MG63 (cell line): ENCODE results near the gene S100P. TPM values are rescaled to one million over a fixed set of nuclear protein-coding genes. Genes with fewer than 3 reads are reported as not detected.

ENCODE experiments used
- DNase-seq: peaks from one replicate; pipeline ENCODE4 v3.0.0-alpha.2; 2020
- H3K27me3 ChIP-seq: fragments of 250-450 bp; sonication (Bioruptor Pico); 2 replicates; pipeline ENCODE4 v1.5.1; 2020; ENCODE audit warnings: mild to moderate bottlenecking, moderate library complexity
- H3K36me3 ChIP-seq: fragments of 250-450 bp; sonication (Bioruptor Pico); 2 replicates; pipeline ENCODE4 v1.5.1; 2020; ENCODE audit warnings: mild to moderate bottlenecking, moderate library complexity
- H3K4me3 ChIP-seq: fragments of 250-450 bp; sonication (Bioruptor Pico); 2 replicates; pipeline ENCODE4 v1.5.1; 2020; ENCODE audit warnings: mild to moderate bottlenecking, moderate library complexity
- H3K9me3 ChIP-seq: fragments of 250-450 bp; sonication (Bioruptor Pico); 2 replicates; pipeline ENCODE4 v1.5.1; 2020; ENCODE audit warnings: mild to moderate bottlenecking, moderate library complexity
- total RNA-seq: library from RNA; depleted of rRNA; stranded (reverse); fragments of >200 nt; shearing (Covaris generic); gene quantifications from 2 replicates; pipeline ENCODE4 v1.2.3, GENCODE V29; 2014; ENCODE audit warnings: low replicate concordance

S100P gene
- total RNA-seq, 1 experiment from 2014 or later, result not detected

- Histone ChIP-seq H3K4me3 (no peak overlapping the region), H3K9me3 (no peaks in the 10 kb centered on the region), H3K36me3 (no peaks in the 10 kb centered on the region), H3K27me3 (no peaks in the 10 kb centered on the region)
- DNase-seq, result no peak
These were observed 33.6 kb downstream of the S100P start for GRCh38 chr4:6727081-6727942.

- Histone ChIP-seq H3K9me3 (no peaks in the 10 kb centered on the region), H3K4me3 (no peak overlapping the region), H3K36me3 (no peaks in the 10 kb centered on the region), H3K27me3 (no peaks in the 10 kb centered on the region)
- DNase-seq, result no peak
These were observed 34.2 kb downstream of the S100P start for GRCh38 chr4:6727943-6728250.

- no peak for DNase-seq
- Histone ChIP-seq H3K27me3 (no peaks in the 10 kb centered on the region), H3K36me3 (no peaks in the 10 kb centered on the region), H3K9me3 (no peaks in the 10 kb centered on the region), H3K4me3 (no peak overlapping the region)
These were observed 34.8 kb downstream of the S100P start for GRCh38 chr4:6728320-6729029.

- Histone ChIP-seq H3K36me3 (no peaks in the 10 kb centered on the region), H3K9me3 (no peaks in the 10 kb centered on the region), H3K4me3 (no peak overlapping the region), H3K27me3 (no peaks in the 10 kb centered on the region)
- no peak for DNase-seq
These were observed 37.1 kb downstream of the S100P start for GRCh38 chr4:6730603-6731317.

- no peak overlapping the region for H3K4me3 ChIP-seq
- no peaks in the 10 kb centered on the region for H3K9me3 ChIP-seq
These were observed 37.6 kb downstream of the S100P start for GRCh38 chr4:6731318-6731675.

GRCh38 chr4:6731780-6732179 lies 38.1 kb downstream of the S100P start:
- DNase-seq, result no peak
- Histone ChIP-seq H3K36me3 (no peaks in the 10 kb centered on the region), H3K9me3 (no peaks in the 10 kb centered on the region), H3K4me3 (no peak overlapping the region), H3K27me3 (no peaks in the 10 kb centered on the region)

More at GRCh38 chr4:6731318-6731675, 37.6 kb downstream of the S100P start:
- no peak for DNase-seq
- Histone ChIP-seq H3K36me3 (no peaks in the 10 kb centered on the region), H3K27me3 (no peaks in the 10 kb centered on the region)

- Histone ChIP-seq H3K4me3 (no peak overlapping the region), H3K27me3 (no peaks in the 10 kb centered on the region), H3K9me3 (no peaks in the 10 kb centered on the region), H3K36me3 (no peaks in the 10 kb centered on the region)
- peak; percentile 84 for DNase-seq
These were observed 39.0 kb downstream of the S100P start for GRCh38 chr4:6732441-6733357.

- H3K9me3 ChIP-seq, result no peaks in the 10 kb centered on the region
- DNase-seq, result no peak
- no peaks in the 10 kb centered on the region for H3K27me3 ChIP-seq
- no peaks in the 10 kb centered on the region for H3K36me3 ChIP-seq
- H3K4me3 ChIP-seq, result no peak overlapping the region
These were observed 39.9 kb downstream of the S100P start for GRCh38 chr4:6733358-6734164.

- Histone ChIP-seq H3K27me3 (no peaks in the 10 kb centered on the region), H3K36me3 (no peaks in the 10 kb centered on the region), H3K9me3 (no peaks in the 10 kb centered on the region), H3K4me3 (no peak overlapping the region)
- DNase-seq, result no peak
These were observed 40.6 kb downstream of the S100P start for GRCh38 chr4:6734165-6734786.

GRCh38 chr4:6739920-6740319 lies 46.2 kb downstream of the S100P start:
- no peak for DNase-seq
- Histone ChIP-seq H3K36me3 (no peaks in the 10 kb centered on the region), H3K27me3 (no peaks in the 10 kb centered on the region), H3K9me3 (no peaks in the 10 kb centered on the region), H3K4me3 (no peak overlapping the region)

- no peaks in the 10 kb centered on the region for H3K9me3 ChIP-seq
- no peak overlapping the region for H3K4me3 ChIP-seq
- no peak for DNase-seq
- H3K27me3 ChIP-seq, result no peaks in the 10 kb centered on the region
- H3K36me3 ChIP-seq, result no peaks in the 10 kb centered on the region
These were observed 46.7 kb downstream of the S100P start for GRCh38 chr4:6740347-6740746.

- H3K27me3 ChIP-seq, result no peaks in the 10 kb centered on the region
- H3K4me3 ChIP-seq, result no peak overlapping the region
- no peak for DNase-seq
- no peaks in the 10 kb centered on the region for H3K9me3 ChIP-seq
- no peaks in the 10 kb centered on the region for H3K36me3 ChIP-seq
These were observed 48.8 kb downstream of the S100P start for GRCh38 chr4:6742507-6742906.

GRCh38 chr4:6742989-6743388 lies 49.3 kb downstream of the S100P start:
- H3K9me3 ChIP-seq, result no peaks in the 10 kb centered on the region
- H3K27me3 ChIP-seq, result no peaks in the 10 kb centered on the region
- DNase-seq, result no peak
- no peak overlapping the region for H3K4me3 ChIP-seq
- no peaks in the 10 kb centered on the region for H3K36me3 ChIP-seq
